Smooth muscle cell of the brain vasculature (primary cell): ENCODE measurements around the gene IARS1.

Source experiments
- DNase-seq: peaks from one replicate; pipeline ENCODE4 v3.0.0-alpha.2; 2012; ENCODE audit warnings: low read depth, low spot score

IARS1 gene

DNA sequence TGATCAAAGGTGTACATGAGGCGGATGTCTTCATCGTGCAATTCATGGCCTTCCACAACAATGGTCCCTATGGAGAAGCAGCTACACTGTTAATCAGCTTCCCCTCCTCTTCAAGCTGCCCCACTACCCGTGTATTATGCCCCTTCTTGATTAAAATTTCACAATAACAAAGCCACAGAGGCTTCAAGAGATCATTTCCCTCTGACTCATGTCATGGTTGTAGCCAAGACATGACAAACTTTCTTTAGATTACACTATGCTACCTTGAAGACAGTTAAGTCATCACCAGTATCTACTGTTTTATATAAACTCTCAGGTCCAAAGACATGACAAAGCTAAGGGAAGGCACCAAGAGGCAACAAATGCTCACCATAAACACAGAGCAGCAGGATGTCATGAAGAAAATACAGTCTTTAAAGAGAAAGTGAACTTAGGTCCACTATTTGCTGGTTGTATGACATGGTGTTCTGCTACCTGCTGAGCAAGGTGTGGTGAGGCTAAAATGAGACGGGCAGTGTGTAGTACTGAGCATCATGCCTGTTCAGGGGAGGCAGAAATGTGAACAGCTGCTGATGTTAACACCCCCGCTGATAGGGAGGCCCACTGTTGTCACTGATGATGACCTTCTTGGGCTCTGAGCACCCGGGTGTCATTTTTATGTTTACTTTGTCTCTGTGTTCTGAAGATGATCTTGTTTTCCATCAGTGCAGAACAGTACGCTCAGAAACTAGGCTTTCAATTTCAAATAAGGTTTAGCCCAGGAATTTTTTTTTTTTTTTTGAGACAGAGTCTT lies 48.3 kb downstream of the IARS1 start:
- DNase-seq = no peak
